NK-92 (cell line): ENCODE data around the gene ZNF658.
"Not testable (repeated sequence)": the region's sequence is repeated elsewhere in the genome, so short reads cannot be mapped to it uniquely, and the experiment has no call there.

Source experiments
- DNase-seq: peaks from one replicate; lab custom pipeline; 2025; ENCODE audit not compliant: unreplicated experiment; lab: John Stamatoyannopoulos, UW

The ZNF658 gene

DNA sequence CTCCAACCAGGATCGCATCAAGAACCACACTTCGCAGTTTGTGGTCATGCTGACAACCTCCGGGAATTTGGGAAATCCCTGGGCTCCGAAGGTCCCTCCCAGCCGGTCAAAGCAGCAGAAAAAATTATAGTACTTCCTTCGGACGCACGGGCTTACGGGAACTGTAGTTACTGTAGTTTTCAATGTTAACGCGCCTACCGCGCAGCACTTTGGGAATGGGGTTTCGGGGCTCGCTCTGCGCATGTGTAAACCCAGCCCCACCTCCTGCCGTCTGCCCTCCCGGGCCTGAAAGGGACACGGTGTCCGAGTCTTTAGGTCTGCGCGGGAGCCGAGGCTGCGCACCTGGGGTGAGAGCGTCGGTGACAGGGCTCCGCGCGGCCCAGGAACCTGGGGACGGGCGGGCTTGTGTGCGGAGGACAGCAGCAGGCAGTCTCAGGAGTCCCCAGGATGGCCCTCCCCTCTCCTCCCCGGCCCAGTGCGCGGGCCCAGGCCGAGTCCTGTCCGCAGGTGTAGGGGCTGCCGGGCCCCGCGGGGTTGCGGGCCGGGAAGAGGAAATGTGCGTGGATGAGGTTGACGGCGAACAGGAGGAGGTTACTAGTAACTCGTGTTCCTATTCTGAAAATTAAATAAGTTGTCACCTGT, at the start of gene ZNF658:
Gene ZNF658, plus strand, starts transcription at position 236 of the 642 bp plus-strand sequence. CDS start 2,837 bp downstream, outside the sequence.
- not testable (repeated sequence) for DNase-seq

DNA sequence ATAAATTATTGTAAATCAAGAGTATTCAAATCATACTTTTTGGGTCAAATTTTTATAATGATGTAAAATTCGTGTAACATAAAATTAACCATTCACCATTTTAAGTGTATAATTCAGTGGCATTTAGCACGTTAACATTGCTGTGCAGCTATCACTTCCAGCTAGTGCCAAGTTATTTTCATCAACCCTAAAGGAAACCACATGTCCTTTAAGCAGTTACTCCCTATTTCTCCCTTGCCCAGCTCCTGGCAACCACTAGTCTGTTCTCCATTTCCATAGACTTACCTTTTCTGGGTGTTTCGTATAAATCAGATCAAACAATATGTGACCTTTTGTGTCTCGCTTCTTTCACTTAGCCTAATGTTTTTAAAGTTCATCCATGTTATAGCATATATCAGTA, 38.8 kb upstream of the ZNF658 start:
- DNase-seq: not testable (repeated sequence)

DNA sequence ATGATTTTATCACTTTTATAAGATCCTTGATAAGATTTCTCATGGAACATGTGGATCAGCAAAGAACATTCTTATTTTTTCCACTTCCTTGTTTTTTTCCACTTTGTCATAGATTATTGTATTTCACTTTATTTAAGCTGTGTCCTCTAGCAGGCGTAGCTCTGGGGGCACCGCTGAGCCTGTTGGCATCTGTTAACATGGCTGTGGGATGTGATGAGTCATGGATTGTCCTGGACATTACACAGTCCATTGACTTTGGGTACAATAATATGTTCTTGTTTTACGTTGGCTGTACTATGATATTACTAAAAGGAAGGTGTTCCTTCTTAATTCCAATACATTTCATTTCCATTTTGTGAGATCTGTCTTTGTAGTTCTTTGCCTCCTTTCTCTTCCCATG, 31.9 kb upstream of the ZNF658 start:
- not testable (repeated sequence) for DNase-seq

DNA sequence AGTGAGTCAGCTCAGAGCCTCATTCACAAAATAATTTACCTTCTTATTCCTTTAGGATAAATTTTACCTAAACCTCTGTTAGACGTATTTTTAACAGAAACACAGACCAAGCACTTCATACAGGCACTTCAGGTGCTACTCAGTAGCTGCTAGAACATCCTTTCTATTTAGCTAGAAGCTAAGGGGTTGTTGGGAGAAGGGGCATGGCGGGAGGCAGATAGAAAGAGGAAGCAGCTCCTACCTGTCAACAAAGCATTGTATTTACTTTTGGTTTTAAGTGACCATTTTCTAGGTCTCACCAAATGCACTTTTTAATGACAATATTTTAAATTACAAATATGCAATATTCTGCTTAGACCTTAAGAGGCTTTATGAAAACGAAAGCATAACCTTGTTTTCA, 19.9 kb upstream of the ZNF658 start:
- DNase-seq: not testable (repeated sequence)

DNA sequence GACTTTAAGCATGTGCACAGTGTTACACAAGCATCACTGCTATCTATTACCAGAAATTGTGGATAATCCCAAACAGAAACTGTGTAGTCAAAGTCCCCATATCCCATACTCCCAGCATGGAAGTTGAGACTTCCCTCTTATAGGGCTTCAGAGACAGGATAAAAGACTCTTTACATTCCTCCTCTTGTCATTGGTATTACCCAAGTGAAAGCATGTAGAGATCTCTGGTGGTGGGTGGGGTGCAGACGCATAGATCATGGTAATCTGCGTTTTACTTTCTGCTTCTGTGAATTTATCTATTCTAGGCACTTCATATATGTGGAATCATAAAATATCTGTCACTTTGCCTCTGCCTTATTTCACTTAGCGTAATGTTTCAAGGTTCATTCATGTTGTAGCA, 18.7 kb upstream of the ZNF658 start:
- DNase-seq: not testable (repeated sequence)

DNA sequence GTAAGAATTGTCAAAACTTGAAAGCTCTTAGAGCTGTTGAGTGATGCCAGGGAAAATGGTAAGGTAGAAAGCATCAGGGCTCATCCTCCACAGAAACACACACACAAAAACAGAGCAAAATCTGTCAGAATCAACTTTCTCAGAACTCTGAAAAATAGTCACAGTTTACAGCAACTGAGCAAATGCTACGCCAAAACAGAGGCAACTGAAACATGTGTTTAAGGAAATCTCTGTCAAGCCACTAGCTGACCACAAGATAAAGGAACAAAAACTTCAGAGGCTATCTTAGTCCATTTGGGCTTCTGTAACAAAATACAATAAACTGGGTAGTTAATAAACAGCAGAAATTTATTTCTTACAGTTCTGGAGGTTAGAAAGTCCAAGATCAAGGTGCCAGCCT, 10.2 kb upstream of the ZNF658 start:
- DNase-seq: not testable (repeated sequence)

DNA sequence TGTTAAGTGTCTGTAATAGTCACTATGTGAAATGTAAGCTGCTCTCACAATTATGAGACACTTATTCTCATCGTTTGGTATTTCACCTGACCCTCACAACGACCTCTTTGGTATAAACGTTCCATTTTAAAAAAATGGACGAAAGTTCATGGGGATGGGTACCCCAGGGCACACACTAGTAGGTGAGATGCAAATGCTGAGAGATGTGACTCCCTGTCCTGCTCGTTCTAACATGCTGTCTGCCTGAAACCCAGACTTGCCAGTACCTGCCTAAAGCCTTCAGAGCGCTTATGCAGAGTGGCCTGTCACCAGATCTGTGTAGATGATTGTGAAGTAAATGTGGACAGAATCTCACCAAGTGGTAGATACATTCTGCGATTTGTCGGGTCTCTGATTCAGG, 616 bp downstream of the ZNF658 start:
- DNase-seq: not testable (repeated sequence)

DNA sequence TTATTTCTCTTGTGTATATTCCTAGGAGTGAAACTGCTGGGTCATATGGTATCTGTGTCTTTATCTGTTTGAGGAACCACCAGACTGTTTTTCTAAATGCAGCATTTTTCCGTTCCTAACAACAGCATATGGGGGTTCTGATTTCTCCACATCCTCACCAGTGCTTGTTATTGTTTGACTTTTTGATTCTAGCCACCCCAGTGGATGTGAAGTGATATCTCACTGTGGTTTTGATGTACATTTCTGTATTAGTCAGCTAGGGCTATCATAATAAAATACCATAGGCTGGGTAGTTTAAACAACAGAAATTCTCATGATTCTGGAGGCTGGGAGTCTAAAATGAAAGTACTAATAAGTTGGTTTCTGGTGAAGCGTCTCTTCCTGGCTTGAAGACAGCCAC, 9.0 kb downstream of the ZNF658 start:
- not testable (repeated sequence) for DNase-seq

DNA sequence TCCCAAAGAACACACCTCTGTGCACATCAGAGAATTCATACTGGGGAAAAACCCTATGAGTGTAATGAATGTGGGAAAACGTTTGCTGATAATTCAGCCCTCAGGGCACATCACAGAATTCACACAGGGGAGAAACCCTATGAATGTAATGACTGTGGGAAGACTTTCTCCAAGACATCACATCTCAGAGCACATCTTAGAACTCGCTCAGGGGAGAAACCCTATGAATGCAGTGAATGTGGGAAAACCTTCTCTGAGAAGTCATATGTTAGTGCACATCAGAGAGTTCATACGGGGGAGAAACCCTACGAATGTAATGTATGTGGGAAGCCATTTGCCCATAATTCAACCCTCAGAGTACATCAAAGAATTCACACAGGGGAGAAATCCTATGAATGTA, 19.5 kb downstream of the ZNF658 start:
- DNase-seq: not testable (repeated sequence)

DNA sequence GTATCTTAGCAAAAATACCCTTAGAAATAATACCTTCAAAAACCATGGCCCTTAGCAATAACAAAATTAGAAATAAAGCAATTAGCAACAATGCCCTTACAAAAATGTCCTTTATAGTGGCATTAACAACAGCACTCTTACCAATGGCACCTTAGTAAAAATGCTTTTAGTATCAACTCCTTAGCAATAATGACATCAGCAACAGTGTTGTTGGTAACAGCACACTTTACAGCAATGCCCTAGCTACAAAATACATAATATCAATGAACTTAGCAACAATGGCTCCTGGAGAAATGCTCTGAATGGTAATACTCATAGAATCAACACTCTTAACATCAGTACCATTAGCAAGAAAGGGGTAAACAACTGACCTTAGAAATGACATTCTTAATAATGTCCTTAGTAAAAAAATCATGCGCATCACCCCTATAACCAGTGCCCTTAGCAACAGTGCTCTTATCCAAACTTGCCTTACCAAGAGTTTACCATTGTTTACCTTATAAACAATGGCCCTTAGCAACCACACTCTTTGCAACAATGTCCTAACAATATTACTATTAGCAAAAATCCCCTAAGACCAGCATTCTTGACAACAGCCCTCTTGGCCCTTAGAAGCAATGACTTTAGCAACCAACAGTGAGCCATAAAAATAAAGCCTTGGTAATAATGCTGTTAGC, 35.8 kb downstream of the ZNF658 start:
- DNase-seq: not testable (repeated sequence)

DNA sequence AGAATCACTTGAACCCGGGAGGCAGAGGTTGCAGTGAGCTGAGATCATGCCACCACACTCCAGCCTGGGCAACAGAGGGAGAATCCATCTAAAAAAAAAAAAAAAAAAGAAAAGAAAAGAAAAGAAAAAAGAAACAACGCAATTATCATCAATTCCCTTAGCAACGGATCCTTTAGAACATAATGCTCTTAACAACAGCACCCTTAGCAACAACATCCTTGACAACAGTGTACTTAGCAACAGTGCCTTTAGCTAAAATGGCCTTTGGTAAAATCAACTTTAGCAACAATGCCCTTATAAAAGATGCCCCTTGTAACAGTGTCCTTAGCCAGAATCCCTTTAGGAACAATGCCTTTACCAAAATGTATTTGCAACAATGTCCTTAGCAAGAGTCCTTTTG, 37.1 kb downstream of the ZNF658 start:
- not testable (repeated sequence) for DNase-seq

DNA sequence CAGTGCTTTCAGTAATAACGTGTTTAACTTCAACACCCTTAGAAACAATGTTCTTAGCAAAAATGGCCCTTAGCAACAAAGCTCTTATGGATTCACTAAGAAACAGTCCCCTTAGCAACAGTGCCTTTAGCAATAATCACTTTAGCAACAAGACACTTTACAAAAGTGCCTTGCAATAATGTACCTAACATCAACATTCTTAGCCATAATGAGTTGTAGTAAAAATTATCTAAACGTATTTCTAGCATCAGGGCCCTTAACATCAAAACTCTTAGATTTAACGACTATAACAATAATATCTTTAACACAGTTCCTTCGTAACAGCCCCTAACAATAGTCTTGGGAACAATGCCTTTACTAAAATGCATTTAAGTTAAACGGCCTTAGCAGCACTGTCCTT, 37.8 kb downstream of the ZNF658 start:
- not testable (repeated sequence) for DNase-seq

DNA sequence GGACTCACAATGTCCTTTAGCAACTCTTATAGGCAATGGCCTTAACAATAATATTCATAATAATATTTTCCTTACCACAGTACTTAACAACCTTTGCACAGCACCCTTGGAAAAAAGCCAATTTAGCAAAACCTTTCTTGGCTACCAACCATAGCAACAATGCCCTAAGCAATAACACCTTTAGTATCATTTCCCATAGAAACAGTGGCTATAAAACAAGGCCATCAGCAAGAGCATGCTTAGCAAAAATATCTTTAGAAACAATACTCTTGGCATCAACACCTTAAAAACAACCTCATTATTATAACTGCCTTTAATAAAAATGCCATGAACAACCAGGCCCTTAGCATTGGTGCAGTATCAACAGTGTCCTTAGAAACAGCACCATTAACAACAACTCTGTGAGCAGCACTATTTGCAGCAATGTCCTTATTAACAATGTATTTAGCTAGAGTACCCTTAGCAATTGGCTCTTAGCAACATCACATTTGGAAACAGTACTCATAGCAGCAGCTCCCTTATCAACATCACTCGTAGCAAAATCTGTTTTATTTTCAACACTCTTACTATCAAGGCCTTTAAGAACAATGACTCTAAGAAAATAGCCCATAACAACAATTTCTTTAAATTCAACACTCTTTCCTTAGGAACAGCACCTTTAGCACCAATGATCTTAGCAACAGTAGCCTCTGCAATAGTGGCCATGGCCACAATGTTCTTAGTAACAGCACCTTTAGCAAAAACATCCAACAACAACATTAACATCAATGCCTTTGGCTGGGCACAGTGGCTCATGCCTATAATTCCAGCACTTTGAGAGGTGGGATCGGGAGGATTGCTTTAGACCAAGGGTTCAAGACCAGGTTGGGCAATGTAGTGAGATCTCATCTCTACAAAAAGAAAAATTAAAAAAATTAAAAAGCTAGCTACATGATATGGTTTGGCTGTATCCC, 39.6 kb downstream of the ZNF658 start:
- not testable (repeated sequence) for DNase-seq

DNA sequence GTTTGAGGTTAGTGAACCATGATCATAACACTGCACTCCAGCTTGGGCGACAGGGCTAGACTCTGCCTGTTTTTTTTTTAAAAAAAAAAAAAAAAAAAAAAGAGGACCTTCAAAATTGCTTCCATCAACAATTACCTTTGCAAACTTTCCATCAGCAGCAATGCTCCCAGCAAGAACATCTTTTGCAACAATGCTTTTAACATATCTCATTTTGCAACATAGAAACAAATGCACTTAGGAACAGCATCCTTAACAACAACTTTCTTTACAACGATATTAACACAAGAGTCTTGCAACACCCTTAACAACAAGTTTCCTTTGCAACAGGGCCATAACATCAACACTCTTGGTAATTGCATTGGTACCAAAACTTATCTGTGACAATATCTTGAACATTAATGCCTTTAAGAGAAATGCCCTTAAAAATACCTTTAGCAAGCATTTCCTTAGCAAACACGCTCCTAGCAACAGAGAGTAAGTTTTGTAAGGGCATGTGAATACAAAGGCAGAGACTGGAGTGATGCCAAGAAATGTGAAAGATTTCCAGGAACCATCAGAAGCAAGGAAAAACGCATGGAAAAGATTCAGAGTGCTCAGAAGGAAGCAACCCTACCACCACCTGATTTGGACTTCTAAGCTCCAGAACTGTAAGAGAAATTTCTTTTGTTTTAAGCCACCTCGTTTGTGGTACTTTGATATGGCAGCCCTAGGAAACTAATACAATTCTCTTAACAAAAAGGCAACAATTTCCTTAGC, 42.1 kb downstream of the ZNF658 start:
- DNase-seq: not testable (repeated sequence)

DNA sequence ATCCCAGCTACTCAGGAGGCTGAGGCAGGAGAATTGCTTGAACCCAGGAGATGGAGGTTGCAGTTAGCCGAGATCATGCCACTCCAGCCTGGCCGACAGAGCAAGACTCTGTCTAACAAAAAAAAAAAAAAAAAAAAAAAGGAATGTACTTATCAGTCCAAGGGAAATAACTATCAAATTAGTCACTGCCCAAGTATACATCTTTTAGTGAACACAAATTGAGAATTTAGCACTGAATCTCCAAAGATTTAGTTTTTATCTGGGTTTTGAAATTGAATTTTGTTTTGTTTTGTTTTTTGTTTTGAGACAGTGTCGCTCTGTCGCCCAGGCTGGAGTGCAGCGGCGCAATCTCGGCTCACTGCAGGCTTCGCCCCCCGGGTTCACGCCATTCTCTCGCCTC, 52.1 kb downstream of the ZNF658 start:
- DNase-seq: not testable (repeated sequence)
